Caki2 (cell line): ENCODE data around the gene DCP1B. TPM values are rescaled to one million over a fixed set of nuclear protein-coding genes. Genes with fewer than 3 reads are reported as not detected.
A peak's percentile ranks its signal among the peaks of the same experiment; 100 is the strongest.
"Not testable (repeated sequence)": the region's sequence is repeated elsewhere in the genome, so short reads cannot be mapped to it uniquely, and the experiment has no call there.

Experiments
- DNase-seq: peaks from one replicate; pipeline ENCODE4 v3.0.0-alpha.2; 2015; ENCODE audit warnings: low read depth
- in situ Hi-C: cut with HindIII; loops from 2 replicates; pipeline ENCODE4 v1.10.0; 2016; ENCODE audit warnings: low sequenced_read_pairs, low pct_unique_long_range_greater_than_20kb, mixed read lengths
- total RNA-seq: library from RNA; depleted of rRNA; stranded (reverse); fragments of >200 nt; shearing (Covaris generic); gene quantifications from 2 replicates; pipeline ENCODE4 v1.2.3, GENCODE V29; 2014; ENCODE audit warnings: low replicate concordance

Gene DCP1B
- total RNA-seq, 1 experiment from 2014 or later = 14.2 TPM

DNA sequence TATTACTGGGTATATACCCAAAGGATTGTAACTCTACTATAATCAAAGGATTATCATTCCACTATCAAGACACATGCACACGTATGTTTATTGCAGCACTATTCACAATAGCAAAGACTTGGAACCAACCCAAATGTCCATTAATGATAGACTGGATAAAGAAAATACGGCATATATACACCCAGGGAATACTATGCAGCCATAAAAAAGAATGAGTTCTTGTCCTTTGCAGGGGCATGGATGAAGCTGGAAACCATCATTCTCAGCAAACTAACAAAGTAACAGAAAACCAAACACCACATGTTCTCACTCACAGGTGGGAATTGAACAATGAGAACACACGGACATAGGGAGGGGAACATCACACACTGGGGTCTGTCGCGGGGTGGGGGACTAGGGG lies 58.8 kb downstream of the DCP1B start:
- in situ Hi-C loops = not testable (repeated sequence)

DNA sequence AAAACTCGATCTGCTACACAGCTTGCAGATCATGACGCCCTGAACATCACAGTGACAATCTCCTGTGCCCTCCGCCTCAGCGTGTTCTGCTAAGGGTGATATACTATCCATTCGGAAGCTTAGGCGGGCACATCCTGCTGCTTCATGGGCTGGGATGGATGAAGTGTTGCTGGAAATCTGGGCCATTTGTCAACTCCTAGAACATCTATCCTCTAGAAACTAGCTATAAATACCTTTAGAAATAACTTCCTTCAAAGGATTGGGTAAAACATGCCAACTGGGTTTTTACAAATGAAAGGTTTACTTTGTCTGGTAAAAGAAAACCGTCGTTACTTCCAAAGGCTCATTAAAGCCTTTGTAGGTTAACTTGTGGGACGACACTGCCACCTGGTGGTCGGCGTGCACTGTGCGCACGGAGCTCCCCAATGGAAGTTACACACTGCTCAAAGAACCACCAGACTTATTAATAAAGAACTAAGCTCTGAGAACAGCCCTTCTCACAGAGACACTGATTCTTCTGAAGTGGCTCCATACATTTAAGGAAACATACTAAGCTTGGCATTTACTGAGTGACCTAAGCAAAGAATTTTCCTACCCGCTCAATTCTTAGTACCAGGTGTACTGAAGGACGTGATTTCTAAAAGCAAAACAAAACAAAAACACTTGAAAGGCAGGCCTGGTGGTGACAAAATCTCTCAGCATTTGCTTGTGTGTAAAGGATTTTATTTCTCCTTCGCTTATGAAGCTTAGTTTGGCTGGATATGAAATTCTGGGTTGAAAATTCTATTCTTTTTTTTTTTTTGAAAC lies 64.3 kb downstream of the DCP1B start:
- in situ Hi-C loops = no loop called here
- DNase-seq = peak; percentile 49

More for the DNA sequence above, 58.8 kb downstream of the DCP1B start:
- not testable (repeated sequence) for DNase-seq

- in situ Hi-C loops = no loop called here
- DNase-seq = no peak
Measured at GRCh38 chr12:1939331-1939730, 64.9 kb downstream of the DCP1B start.

DNA sequence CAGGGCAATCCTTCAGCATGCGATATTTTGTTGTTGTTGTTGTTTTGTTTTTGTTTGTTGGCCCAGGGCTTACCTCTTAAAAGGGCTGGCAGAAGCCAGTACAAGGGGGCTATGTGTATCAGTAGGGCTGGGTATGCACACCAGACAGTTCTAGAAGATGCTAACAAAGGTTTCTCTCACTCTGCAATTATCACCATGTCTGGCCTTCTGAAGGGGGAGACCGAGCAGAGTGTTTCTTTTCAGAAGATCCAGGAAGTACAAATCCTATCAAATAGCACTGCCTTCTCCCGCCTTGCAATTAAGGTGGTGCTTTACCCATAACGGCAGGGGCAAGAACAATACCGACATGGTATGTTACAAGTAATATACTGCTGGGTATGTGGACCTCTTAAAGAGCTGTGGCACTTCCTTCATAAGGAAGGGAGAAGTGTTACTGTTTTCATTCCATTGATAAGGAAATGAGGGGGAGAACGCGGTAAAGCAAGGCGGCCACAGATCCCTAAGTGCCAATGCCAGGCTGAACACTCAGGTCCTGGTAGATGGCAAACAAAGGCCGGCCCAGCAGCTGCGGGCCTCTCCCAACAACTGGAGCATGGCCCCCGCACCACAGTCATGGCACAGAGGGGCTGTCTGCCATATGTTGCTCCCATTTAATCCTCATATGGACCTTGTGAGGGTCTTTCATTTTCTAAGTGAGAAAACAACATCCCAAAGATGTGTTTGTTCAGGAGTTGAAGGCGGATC lies 66.6 kb downstream of the DCP1B start:
- no peak for DNase-seq
- in situ Hi-C loops = no loop called here

GRCh38 chr12:1936406-1937320 lies 67.6 kb downstream of the DCP1B start:
- DNase-seq = no peak
- in situ Hi-C loops = no loop called here

DNA sequence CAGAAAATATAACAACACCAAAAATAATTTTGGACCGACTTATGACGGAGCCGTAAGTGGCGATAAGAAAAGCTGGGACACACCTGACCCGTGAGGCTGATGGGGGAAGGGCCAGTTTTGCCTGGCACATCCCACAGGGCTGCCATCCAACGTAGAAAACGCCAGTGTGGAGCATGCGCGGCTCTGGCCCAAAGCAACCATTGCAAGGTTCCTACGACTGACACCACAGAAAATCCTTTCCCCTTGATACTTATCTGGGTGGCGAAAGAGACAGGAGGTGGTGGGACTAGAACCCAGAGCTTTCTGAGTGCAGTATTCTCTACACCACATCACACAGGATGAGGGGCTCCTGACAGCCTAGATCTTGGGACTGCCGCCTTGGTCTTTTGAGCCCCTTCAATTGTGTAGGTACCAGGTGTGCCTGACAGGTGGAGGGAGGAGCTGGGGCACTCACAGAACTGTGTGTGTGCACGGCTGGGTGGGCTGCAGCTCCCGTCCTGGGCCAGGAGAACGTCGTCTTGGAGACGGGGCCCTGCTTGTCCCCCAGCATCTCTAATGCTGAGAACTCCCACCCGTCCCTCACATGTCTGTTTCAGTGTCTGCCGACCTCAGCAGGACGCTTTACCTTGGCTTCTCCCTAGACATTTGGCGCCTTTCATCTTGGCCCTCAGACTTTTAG lies 68.4 kb downstream of the DCP1B start:
- in situ Hi-C loops = no loop called here
- DNase-seq = no peak

DNA sequence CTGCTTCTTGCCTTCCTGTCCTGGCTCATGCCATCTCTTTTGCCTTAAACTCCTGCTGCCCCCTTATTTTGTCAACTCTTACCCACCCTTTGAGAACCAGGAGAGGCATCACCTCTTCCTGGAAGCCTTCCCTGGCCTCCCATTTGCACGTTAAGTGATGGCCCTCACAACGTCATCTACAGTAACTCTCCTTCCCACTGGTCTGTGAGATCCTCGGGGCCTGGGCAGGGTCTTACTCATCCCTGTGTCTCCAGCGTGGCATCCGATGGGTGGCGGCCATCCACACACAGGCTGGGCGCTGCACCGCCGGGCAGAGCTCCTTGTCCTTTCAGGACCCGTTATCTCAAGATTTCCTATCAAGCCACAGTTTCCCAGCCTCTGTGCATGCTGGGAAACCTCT lies 69.0 kb downstream of the DCP1B start:
- DNase-seq = no peak
- in situ Hi-C loops = no loop called here

DNA sequence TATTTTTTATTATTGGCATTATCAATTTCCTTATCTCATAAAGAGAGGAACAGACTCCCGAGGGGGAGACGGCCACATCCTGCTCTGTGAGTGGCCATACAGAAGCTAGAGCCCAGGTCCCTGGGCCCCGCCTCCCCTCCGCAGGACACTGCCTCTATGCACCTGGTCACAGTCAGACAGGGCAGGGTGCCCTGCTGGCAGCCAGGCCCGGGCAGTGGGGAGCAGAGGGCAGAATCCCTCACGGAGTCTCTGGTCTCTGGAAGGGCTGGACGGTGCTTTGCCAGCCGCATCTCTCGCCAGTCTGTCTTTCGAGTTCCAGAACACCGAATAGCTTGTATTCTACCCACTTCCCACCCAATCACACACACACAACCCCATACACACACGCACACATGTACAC lies 69.4 kb downstream of the DCP1B start:
- in situ Hi-C loops = no loop called here
- no peak for DNase-seq

DNA sequence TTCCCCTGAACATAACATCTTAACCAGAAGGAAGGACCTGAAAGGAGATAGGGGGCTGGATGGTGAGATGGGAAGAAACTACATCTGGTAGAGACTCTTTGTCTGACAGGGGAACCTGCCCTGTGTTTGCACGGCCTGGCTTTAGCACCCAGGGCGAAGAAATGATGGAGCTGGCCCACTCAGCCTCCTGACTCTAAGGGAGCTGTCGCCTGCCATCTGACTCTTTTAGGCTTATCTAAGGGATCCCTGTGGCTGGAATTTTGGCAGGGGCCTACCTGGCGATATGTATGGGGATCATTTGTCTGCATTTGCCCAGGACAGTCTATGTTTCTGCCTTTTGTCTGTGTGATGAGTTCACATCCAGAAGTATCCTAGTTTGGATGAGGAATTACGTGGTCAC lies 70.2 kb downstream of the DCP1B start:
- DNase-seq = no peak
- in situ Hi-C loops = no loop called here

DNA sequence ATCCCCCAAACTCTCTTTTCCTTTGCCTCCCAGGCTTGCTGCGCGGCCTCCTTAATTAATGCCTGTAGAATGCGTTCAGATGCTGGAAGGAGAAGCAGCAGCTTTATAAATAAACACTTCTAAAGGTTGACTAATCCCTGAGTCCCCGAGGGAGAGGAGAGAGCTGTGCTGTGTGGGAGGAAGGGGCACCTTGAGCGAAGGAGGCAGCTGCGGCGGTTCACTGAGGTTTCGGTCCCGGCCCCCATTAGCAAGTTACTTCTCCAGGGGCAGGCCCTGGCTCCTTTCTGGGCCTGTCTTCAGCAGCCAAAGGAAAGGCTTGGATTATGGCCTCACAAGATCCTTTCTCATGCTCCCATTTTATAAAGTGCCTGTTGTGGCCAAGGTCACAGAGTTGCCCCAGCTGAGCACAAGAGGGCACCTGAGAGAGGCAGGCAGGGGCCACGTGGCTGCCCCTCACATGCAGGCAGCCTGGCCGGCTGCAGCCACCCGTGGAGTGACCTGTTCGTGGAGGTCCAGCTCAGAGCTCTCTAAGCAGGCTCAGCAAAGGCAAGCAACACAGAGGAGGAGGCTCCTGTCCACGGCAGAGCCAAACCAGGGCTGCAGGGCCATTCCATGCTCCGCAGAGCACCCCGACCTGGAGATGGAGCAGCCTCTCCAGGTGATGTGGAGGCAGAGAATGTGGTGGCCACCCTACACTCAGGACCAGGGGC lies 70.8 kb downstream of the DCP1B start:
- in situ Hi-C loops = no loop called here
- no peak for DNase-seq

DNA sequence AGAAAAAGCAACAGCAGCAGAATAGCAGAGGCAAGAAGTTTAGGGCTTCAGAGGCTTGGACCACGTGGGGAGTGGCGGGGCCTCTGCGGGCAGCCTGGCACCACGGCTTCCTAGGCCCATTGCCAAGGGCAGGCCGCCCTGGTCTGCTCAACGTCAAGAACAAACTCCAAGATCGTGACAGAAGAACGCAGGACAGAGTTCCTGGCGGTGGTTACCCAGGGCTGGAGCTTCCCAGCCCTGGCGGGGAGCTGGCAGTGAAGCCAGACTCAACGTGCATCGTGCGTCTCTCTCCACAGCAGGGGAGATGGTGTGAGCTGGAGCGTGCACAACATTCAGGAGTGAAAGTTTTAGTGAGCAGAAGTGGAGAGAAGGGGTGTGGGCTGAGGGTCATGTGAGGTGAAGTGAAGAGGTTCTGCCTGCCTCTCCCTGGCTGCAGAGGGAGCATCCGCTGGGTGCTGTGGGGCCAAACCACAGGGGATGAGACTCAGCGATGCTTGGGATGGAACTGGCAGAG lies 71.9 kb downstream of the DCP1B start:
- DNase-seq = peak; percentile 8
- in situ Hi-C loops = no loop called here

DNA sequence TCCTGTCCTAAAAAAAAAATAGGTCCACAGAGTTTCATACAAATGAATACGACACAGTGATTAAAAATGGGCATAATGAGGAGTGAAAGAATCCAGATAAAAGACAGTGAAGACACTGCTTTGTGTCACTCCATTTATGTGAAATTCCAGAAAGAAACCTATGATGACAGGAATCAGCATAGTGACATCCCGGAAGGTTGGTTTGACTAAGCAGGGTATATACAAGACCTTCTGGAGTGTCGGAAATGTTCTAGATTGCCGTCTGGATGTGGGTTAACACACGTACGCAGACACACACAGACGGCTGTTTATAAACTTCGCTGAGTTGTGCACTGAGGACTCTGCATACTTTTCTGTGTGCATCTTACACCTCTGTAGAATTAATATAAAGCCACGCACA lies 72.6 kb downstream of the DCP1B start:
- in situ Hi-C loops = no loop called here
- DNase-seq = no peak

GRCh38 chr12:1930803-1931597 lies 73.3 kb downstream of the DCP1B start:
- in situ Hi-C loops = no loop called here
- no peak for DNase-seq

- DNase-seq = no peak
- in situ Hi-C loops = no loop called here
Measured at GRCh38 chr12:1929985-1930802, 74.1 kb downstream of the DCP1B start.

GRCh38 chr12:1929241-1929984 lies 74.8 kb downstream of the DCP1B start:
- DNase-seq = no peak
- in situ Hi-C loops = no loop called here
